ENCODE results near the gene PHF3. TPM values are rescaled to one million over a fixed set of nuclear protein-coding genes. Genes with fewer than 3 reads are reported as not detected.

The PHF3 gene
- total RNA-seq (2022): 45.6 and 46.6 TPM in 2 replicates
- percentile 91 among the genes with signal in this experiment for Bru-seq, nascent RNA
- BruChase-seq, experiment 1, labeled RNA remaining after a 6-hour chase: percentile 85 among the genes with signal in this experiment
- percentile 85 among the genes with signal in this experiment for BruChase-seq, experiment 2, labeled RNA remaining after a 2-hour chase
- long read RNA-seq, full-length matches to known transcripts: 1 of 7 reads
- long read RNA-seq, partial matches to known transcripts: 1 of 7 reads
- long read RNA-seq, other reads (novel, unspliced or antisense): 5 of 7 reads

- Mint-ChIP-seq H3K4me1 (ENCODE audit: low read depth, unreplicated experiment) (peaks cover 31% of the 10 kb centered on the region), H3K27me3 (ENCODE audit: unreplicated experiment) (no peaks in the 10 kb centered on the region), H3K36me3 (ENCODE audit: insufficient read depth, unreplicated experiment) (peaks cover 32% of the 10 kb centered on the region), H3K27ac (ENCODE audit: unreplicated experiment) (peak within 1 kb of the TSS; percentile 97), H3K4me3 (ENCODE audit: low read depth, unreplicated experiment) (peak within 1 kb of the TSS; percentile 98), H3K9me3 (ENCODE audit: low read depth, unreplicated experiment) (no peaks in the 10 kb centered on the region)
- intact Hi-C loops (cut with micrococcal nuclease; ENCODE audit: unreplicated experiment): loop anchor here (2.0 kb wide), 1 partner anchor 37 kb away; no protein-coding TSS in a partner anchor
- no peak for TF ChIP-seq CTCF (IDR thresholded peaks at IDR 0.05; ENCODE audit: unreplicated experiment)
- DNase-seq: peak; percentile 91
- CTCF ChIA-PET: interaction anchor here (0.6 to 1.3 kb wide), 6 partner anchors 24 to 316 kb away, joined by 3 to 6 read pairs (median 4); partner anchors contain the start of gene LGSN
- no TSS peak for BruUV-seq (replicated peaks)
These were observed at the start of gene PHF3 for GRCh38 chr6:63635588-63636517. Gene PHF3 (plus strand): TSS chr6:63635802. CDS start chr6:63646552, 10,750 bp downstream.

GRCh38 chr6:63589952-63590411 is 45.6 kb upstream of the PHF3 start:
- Mint-ChIP-seq H3K36me3 (ENCODE audit: insufficient read depth, unreplicated experiment) (no peaks in the 10 kb centered on the region), H3K4me1 (ENCODE audit: low read depth, unreplicated experiment) (peaks cover 8% of the 10 kb centered on the region), H3K4me3 (ENCODE audit: low read depth, unreplicated experiment) (no peak overlapping the region), H3K27me3 (ENCODE audit: unreplicated experiment) (no peaks in the 10 kb centered on the region), H3K27ac (ENCODE audit: unreplicated experiment) (no peak overlapping the region), H3K9me3 (ENCODE audit: low read depth, unreplicated experiment) (no peaks in the 10 kb centered on the region)
- BruUV-seq (replicated peaks): no TSS peak
- intact Hi-C loops (cut with micrococcal nuclease; ENCODE audit: unreplicated experiment): no loop called here
- no peak for DNase-seq
- TF ChIP-seq CTCF (IDR thresholded peaks at IDR 0.05; ENCODE audit: unreplicated experiment): no peak
- CTCF ChIA-PET: no interaction called here

GRCh38 chr6:63592886-63593285 is 42.7 kb upstream of the PHF3 start:
- H3K27me3 Mint-ChIP-seq (ENCODE audit: unreplicated experiment): no peaks in the 10 kb centered on the region
- no peak for TF ChIP-seq CTCF (IDR thresholded peaks at IDR 0.05; ENCODE audit: unreplicated experiment)
- H3K9me3 Mint-ChIP-seq (ENCODE audit: low read depth, unreplicated experiment): no peaks in the 10 kb centered on the region
- no TSS peak for BruUV-seq (replicated peaks)
- DNase-seq: no peak
- intact Hi-C loops (cut with micrococcal nuclease; ENCODE audit: unreplicated experiment): no loop called here
- H3K27ac Mint-ChIP-seq (ENCODE audit: unreplicated experiment): no peak overlapping the region
- peaks cover 2% of the 10 kb centered on the region for H3K36me3 Mint-ChIP-seq (ENCODE audit: insufficient read depth, unreplicated experiment)
- peaks cover 8% of the 10 kb centered on the region for H3K4me1 Mint-ChIP-seq (ENCODE audit: low read depth, unreplicated experiment)
- no peak overlapping the region for H3K4me3 Mint-ChIP-seq (ENCODE audit: low read depth, unreplicated experiment)
- CTCF ChIA-PET: interaction anchor here (0.9 kb wide), 1 partner anchor 19 kb away, joined by 3 read pairs; no protein-coding TSS in a partner anchor

Measured in Calu3 (cell line).